NCI-H2107 treated with DMSO at 0.1 percent for 48 hours (cell line): ENCODE measurements around the gene RHOF.
"Not testable (repeated sequence)": the region's sequence is repeated elsewhere in the genome, so short reads cannot be mapped to it uniquely, and the experiment has no call there.

Source experiments
- DNase-seq: peaks from one replicate; lab custom pipeline; 2025; ENCODE audit not compliant: unreplicated experiment; lab: John Stamatoyannopoulos, UW

Gene RHOF

GRCh38 chr12:121793838-121794533 is 498 bp upstream of the RHOF start:
- peak; percentile 72 for DNase-seq

- DNase-seq: no peak
These were observed 665 bp downstream of the RHOF start for GRCh38 chr12:121792607-121793439.

GRCh38 chr12:121791671-121792551 is 1.6 kb downstream of the RHOF start:
- no peak for DNase-seq

GRCh38 chr12:121790785-121791184 is 2.7 kb downstream of the RHOF start:
- DNase-seq: not testable (repeated sequence)

- no peak for DNase-seq
These were observed 3.4 kb downstream of the RHOF start for GRCh38 chr12:121789800-121790728.

GRCh38 chr12:121789233-121789781 is 4.2 kb downstream of the RHOF start:
- DNase-seq: no peak

- no peak for DNase-seq
These were observed 5.2 kb downstream of the RHOF start for GRCh38 chr12:121788176-121788818.

GRCh38 chr12:121787063-121788025 is 6.1 kb downstream of the RHOF start:
- DNase-seq: no peak

- no peak for DNase-seq
These were observed 7.1 kb downstream of the RHOF start for GRCh38 chr12:121786440-121786825.

GRCh38 chr12:121784460-121784859 is 9.0 kb downstream of the RHOF start:
- DNase-seq: no peak

GRCh38 chr12:121783766-121784165 is 9.7 kb downstream of the RHOF start:
- no peak for DNase-seq

- no peak for DNase-seq
These were observed 11.2 kb downstream of the RHOF start for GRCh38 chr12:121781998-121782979.

GRCh38 chr12:121781484-121781997 is 11.9 kb downstream of the RHOF start:
- DNase-seq: no peak

GRCh38 chr12:121780429-121780828 is 13.1 kb downstream of the RHOF start:
- no peak for DNase-seq

- DNase-seq: no peak
These were observed 14.0 kb downstream of the RHOF start for GRCh38 chr12:121779422-121779895.

- no peak for DNase-seq
These were observed 14.7 kb downstream of the RHOF start for GRCh38 chr12:121778567-121779421.
